NCI-H1105 treated with DMSO at 0.1 percent for 48 hours (cell line): ENCODE measurements around the gene GRPR.
A peak's percentile ranks its signal among the peaks of the same experiment; 100 is the strongest.
"Not testable (repeated sequence)": the region's sequence is repeated elsewhere in the genome, so short reads cannot be mapped to it uniquely, and the experiment has no call there.

Experiments used
- DNase-seq: peaks from one replicate; lab custom pipeline; 2025; lab: John Stamatoyannopoulos, UW

Gene GRPR

GRCh38 chrX:16137416-16138107, 14.2 kb downstream of the GRPR start:
- DNase-seq: no peak

- no peak for DNase-seq
These were observed 14.7 kb downstream of the GRPR start for GRCh38 chrX:16138108-16138427.

DNA sequence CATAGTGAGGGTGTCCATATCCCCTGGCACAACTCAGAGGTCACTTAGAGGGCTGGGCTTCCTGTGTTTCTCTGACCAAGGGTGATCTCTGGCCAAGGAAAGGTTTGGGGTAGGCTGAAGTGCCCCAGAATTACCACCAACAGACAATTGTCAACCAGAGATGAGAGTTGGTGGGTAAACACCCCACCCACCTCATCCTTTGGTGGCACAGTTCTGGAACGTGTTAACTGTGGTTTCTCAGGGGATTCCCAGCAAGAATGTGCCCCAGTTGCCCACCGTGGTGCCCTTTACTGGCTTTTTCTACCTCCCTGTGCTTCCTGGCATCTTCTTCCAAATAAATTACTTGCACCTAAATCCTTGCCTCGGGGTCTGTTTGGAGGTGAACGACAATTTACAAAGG, 17.1 kb downstream of the GRPR start:
- DNase-seq: no peak

DNA sequence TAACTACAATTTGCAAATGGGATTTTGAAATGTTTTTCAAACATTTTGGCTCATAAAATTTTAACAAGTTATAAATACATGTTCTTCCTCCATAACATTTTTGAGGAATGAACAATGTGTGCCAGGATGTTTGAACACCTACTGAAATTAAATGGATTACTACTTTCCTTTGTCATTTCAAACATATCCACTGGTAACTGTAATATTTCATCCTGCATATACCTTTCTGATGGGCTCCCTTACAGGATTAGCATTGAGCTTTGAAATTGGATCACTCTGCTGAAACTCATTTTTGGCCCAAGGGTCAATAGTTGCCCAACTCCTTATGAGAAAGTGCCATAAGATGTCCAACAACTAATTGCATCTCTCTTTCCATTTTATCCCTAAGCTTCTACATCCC, 17.6 kb downstream of the GRPR start:
- no peak for DNase-seq

DNA sequence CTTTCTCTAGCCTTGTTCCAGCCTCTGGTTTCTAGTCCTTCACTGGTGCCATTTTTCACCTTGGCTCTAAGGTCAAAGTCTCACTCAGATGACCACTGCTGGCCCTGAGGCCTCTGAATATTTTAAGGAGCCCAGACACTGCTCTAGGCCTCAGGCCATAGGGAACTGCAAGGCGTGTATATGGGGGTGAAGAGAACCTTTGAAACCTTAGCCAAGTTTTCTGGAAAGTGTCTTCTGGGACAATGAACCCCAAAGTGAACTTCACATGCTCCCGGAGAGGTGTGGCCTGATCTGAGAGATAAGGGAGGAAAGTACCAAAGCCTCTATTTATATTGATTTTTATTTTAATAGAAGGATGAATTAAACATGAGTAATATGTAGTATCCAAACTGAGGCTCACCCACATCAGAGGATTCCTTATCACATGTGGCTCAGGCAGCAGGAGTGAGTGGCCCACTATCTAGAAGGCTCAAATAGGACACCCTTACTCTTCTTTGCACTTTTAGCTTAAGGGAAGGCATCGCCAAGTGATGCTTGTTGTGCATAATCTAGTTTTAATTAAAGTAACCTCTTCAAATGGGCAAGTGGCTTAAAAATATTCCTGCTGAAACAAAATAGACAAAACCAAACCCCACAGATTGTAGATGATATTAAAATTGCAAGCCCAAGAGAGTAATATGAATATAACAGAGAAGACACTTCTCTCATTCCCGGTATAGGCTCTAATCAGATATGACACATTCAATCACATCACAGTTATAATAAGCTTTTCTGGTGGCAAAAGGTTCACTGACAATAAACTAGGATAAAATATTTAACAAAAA, 18.3 kb downstream of the GRPR start:
- DNase-seq: no peak

- no peak for DNase-seq
These were observed 18.8 kb downstream of the GRPR start for GRCh38 chrX:16142246-16142558.

DNA sequence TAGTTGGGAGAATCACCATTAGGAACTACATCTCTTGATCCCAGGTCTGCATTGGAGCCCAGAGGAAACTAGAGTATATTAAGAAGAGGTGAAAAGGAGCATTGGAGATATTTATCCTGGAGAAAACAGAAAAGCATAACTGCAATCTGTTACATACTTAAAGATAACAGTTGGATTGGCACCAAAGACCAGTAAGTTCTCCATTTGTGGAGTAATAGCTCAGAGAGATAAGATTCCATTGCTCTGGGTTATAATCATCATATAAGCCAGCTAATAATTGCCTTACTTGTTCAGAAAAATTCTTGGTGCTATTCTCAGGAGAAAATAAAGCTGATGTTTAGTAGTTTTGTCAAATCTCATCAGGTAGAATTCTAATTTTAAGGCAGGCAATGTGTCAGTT, 20.6 kb downstream of the GRPR start:
- DNase-seq: no peak

- DNase-seq: no peak
These were observed 21.1 kb downstream of the GRPR start for GRCh38 chrX:16144420-16144819.

GRCh38 chrX:16145093-16145492, 21.7 kb downstream of the GRPR start:
- DNase-seq: not testable (repeated sequence)

DNA sequence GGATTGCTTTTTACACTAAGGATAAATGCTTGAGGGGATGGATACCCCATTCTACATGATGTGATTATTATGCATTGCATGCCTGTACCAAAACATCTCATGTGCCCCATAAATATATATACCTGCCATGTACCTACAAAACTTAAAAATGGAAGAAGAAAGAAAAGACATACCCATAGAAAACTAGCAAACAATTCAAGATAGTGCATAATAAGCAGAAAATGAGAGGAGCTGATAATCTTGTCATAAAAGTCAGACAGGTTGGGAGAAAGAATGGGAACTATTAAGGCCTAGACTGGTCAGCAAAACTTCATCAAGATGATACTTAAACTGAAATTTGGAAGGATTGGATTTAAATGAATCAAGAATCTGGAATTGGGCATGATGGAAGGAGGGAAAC, 22.3 kb downstream of the GRPR start:
- no peak for DNase-seq

DNA sequence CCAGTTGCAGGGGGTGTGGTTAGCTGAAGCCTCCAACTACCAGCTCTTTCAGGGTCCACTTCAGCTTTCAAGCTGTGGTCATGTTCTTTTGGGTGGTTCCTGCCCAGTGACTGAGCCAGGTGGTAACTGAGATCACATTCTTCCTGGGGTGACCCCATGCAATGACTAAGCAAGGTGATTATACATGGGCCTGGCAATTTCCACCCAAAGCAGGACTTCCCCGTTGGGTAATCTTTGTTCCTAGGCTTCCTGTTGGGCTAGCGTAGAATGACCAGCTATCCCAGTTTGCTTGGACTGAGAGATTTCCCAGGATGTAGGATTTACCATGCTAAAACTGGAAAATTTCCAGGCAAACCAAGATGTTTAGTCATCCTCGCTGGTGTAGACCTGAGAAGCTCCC, 25.5 kb downstream of the GRPR start:
- DNase-seq: no peak

- peak; percentile 16 for DNase-seq
These were observed 32.3 kb downstream of the GRPR start for GRCh38 chrX:16155581-16156096.

GRCh38 chrX:16156692-16157331, 33.4 kb downstream of the GRPR start:
- DNase-seq: no peak

DNA sequence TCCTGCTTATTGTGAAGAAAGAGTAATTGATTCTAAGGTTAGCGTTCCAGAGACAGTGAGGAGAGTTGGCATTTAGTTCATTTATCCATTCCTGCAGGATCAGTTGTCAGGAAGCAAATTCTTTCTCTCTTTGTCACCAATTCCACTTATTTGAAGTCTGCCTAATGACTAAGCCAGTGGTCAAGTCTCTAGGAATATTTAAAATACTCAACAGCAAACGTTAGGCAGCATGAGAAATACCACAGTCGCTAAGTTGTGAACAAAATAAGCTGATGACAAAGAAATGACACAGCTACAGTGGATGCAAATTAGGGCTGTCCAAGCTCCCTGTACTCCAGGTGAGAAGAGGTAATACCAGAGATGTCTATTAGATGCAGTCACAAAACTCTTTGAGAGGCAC, 37.4 kb downstream of the GRPR start:
- no peak for DNase-seq

GRCh38 chrX:16161173-16161572, 37.8 kb downstream of the GRPR start:
- not testable (repeated sequence) for DNase-seq

DNA sequence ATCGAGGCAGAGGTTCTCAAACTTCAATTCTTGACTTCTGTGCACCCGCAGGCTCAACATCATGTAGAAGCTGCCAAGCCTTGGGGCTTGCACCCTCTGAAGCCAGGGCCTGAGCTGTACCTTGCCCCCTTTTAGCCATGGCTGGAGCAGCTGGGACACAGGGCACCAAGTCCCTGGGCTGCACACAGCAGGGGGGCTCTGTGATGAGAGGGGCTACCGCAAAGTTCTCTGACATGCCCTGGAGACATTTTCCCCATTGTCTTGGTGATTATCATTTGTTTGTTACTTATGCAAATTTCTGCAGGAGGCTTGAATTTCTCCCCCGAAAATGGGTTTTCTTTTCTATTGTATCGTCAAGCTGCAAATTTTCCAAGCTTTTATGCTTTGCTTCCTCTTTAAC, 39.0 kb downstream of the GRPR start:
- DNase-seq: no peak

DNA sequence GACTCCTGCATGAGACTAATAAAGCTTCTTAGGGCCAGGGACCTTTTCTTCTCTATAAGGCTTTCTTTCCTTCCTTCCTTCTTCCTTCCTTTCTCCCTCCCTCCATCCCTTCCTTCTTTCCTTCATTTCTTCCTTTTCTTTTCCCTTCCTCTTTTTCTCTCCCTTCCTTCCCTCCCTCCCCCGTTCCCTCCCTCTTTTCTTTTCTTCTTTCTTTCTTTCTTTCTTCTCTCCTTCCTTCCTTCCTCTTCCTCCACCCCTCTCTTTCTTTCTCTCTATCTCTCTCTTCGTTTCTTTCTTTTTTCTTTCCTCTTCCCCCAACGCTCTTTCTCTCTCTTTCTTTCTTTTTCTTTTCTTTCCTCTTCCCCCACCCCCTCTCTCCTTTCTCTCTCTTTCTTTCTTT, 41.4 kb downstream of the GRPR start:
- DNase-seq: no peak

DNA sequence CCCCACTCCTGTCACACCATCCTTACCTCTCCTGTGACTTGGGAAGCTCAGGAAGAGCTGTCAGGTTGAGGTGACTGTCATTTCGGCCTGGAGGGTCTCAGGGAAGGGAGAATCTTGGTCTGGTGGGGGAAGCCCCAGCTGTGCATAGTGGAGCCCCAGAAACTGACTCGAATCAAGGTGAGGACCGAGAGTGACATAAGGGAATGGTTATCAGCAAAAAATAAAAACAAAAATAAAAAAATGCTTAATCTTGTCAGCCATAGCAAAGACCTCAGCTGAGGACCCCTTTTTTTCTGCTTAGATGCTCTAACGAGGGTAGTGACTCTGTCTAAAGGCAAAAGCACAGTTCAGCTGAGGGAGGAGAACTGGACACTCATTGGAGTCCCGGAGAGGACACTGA, 43.8 kb downstream of the GRPR start, which contains the start of gene MAGEB17:
Gene MAGEB17, plus strand, starts transcription at position 301 of the 400 bp plus-strand sequence. CDS start 2,902 bp downstream, outside the sequence.
- no peak for DNase-seq

DNA sequence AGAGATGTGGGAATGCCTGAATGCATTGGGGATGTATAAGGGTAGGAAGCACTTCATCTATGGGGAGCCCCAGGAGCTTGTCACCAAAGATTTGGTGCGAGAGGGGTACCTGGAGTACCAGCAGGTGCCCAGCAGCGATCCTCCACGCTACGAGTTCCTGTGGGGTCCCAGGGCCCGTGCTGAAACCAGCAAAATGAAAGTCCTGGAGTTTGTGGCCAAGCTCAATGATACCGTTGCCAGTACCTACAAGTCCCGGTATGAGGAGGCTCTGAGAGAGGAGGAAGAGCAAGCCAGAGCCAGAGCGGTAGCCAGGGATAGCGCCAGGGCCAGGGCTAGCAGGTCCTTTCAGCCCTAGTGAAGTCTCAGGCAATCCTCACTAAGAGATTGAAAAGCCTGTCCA, 47.7 kb downstream of the GRPR start:
- no peak for DNase-seq

DNA sequence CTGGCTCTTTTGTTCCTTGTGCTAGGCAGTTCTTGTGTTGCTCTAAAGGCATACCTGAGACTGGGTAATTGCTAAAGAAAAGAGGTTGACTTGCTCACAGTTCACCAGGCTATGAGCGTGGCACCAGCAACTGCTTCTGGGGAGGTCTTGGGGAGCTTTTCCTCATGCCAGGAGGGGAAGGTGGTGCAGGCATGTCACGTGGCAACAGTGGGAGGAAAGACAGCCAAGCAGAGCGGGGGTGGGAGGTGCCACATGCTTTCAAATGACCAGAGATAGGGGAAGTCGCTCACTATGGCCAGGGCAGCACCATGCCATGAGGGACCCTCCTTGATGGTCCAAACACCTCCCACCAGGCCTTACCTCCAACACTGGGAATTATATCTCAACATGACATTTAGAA, 48.6 kb downstream of the GRPR start:
- no peak for DNase-seq

DNA sequence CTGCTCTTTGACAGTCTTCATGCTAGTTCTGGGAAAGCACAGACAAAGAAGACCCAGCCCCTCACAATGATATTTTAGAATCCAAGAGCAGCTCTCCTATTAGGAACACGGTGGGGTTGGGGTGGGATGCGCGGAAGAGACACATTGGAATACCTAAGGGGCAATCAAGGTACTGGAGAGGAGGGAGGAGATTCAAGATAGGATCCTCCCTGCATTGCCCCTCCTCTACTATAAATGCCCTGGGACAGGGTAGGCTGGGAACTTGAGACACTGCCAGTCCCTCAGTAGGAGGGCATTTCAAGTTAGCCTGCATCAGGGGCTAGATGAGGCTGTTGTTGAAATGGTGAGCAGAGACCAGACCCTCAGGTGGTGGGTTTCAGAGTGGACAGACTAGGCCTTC, 49.0 kb downstream of the GRPR start:
- DNase-seq: no peak

GRCh38 chrX:16175329-16176061, 52.1 kb downstream of the GRPR start:
- DNase-seq: no peak
